Measurements from ENCODE around the gene DNAH14. TPM values are rescaled to one million over a fixed set of nuclear protein-coding genes. Genes with fewer than 3 reads are reported as not detected.
"Not testable (repeated sequence)": the region's sequence is repeated elsewhere in the genome, so short reads cannot be mapped to it uniquely, and the experiment has no call there.

Gene DNAH14
- polyA plus RNA-seq, 4 donors = 1.4 to 12.9 (median 3.9) TPM; not detected in 1

DNA sequence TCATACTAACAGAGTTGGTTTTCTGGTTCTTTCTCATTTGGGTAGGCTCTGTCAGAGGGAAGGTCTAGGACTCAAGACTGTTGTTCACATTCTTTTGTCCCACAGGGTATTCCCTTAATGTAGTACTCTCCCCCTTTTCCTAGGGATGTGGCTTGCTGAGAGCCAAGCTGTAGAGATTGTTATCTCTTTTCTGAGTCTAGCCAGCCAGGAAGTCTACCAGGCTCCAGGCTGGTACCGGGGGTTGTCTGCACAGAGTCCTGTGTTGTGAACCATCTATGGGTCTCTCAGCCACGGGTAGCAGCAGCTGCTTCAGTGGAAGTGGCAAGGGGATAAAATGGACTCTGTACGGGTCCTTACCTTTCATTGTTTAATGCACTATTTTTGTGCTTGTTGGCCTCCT lies 272.0 kb downstream of the DNAH14 start:
- H3K27me3 ChIP-seq (ENCODE audit: control insufficient read depth in 3 of 3, insufficient read depth in 3 of 3, low read length in 3 of 3) = no peaks in the 10 kb centered on the region
- DNase-seq = no peak
- H3K36me3 ChIP-seq (ENCODE audit: control insufficient read depth in 3 of 3, insufficient read depth in 2 of 3, low read depth in 1 of 3, low read length in 3 of 3) = no peaks in the 10 kb centered on the region
- no peak for FAIRE-seq
- H3K4me3 ChIP-seq (ENCODE audit: low read depth in 1 of 3, low read length in 3 of 3) = no peak overlapping the region
- 70 to 85% (median 79%) methylated on average over 3 of the region's 3 CpGs for WGBS, 3 donors
- H3K4me1 ChIP-seq (ENCODE audit: control insufficient read depth in 3 of 3, insufficient read depth in 2 of 3, low read depth in 1 of 3, low read length in 2 of 3) = no peaks in the 10 kb centered on the region
- no peak overlapping the region for H3K27ac ChIP-seq (ENCODE audit: low read depth in 1 of 3, low read length in 2 of 3)
- no peaks in the 10 kb centered on the region for H3K9me3 ChIP-seq (ENCODE audit: control insufficient read depth in 2 of 2, insufficient read depth in 1 of 2, low read depth in 1 of 2, low read length in 1 of 2)

DNA sequence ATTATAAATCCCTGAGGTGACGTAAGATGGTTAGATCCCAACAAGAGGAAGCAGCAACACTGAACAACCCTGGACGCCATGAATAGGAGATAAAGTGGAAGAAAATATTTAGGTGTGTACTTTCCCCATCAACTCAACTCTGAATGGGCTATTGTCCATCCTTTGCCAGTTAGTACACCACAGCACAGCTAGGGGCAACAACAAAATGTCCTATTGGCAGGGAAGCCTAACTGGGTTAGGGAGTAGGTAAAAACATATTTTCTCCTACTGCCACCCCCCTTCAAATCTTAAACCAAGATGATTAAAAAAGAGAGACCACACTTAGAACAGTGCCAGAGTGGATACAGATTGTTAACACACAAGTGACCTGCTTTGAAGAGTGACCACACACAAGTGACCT lies 278.3 kb downstream of the DNAH14 start:
- WGBS, 3 donors = 84 to 94% (median 87%) methylated on average over 2 of the region's 2 CpGs
- DNase-seq = no peak
- H3K4me3 ChIP-seq (ENCODE audit: low read depth in 1 of 3, low read length in 3 of 3) = no peak overlapping the region
- H3K27ac ChIP-seq (ENCODE audit: low read depth in 1 of 3, low read length in 2 of 3) = no peak overlapping the region
- no peaks in the 10 kb centered on the region for H3K27me3 ChIP-seq (ENCODE audit: control insufficient read depth in 3 of 3, insufficient read depth in 3 of 3, low read length in 3 of 3)
- peaks cover 0 to 15% of the 10 kb centered on the region in 2 donors for H3K9me3 ChIP-seq (ENCODE audit: control insufficient read depth in 2 of 2, insufficient read depth in 1 of 2, low read depth in 1 of 2, low read length in 1 of 2)
- no peaks in the 10 kb centered on the region for H3K4me1 ChIP-seq (ENCODE audit: control insufficient read depth in 3 of 3, insufficient read depth in 2 of 3, low read depth in 1 of 3, low read length in 2 of 3)
- FAIRE-seq = no peak
- H3K36me3 ChIP-seq (ENCODE audit: control insufficient read depth in 3 of 3, insufficient read depth in 2 of 3, low read depth in 1 of 3, low read length in 3 of 3) = peaks cover 0 to 2% (median 0%) of the 10 kb centered on the region in 3 donors

DNA sequence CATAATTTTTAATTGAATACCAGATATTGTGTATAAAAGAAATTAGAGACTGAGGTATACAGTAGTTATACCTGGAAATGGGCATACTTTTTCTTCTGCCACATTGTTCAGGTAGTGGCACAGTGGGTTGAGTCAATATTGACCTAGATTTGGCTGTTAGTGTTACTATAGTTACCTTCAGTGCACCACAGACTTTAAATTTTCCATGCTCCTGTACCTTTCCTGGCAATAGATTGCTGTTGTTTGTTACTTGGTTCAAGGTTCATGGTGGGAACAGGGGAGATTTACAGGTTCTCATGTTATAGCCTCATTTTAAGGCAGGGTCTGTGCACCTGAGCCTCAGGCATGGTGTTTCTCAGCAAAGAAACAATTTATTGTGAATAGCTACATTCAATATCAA lies 279.7 kb downstream of the DNAH14 start:
- FAIRE-seq (no peak), DNase-seq (no peak)
- Histone ChIP-seq H3K27me3 (ENCODE audit: control insufficient read depth in 3 of 3, insufficient read depth in 3 of 3, low read length in 3 of 3) (no peaks in the 10 kb centered on the region), H3K4me3 (ENCODE audit: low read depth in 1 of 3, low read length in 3 of 3) (no peak overlapping the region), H3K36me3 (ENCODE audit: control insufficient read depth in 3 of 3, insufficient read depth in 2 of 3, low read depth in 1 of 3, low read length in 3 of 3) (peaks cover 0 to 2% (median 0%) of the 10 kb centered on the region in 3 donors), H3K27ac (ENCODE audit: low read depth in 1 of 3, low read length in 2 of 3) (no peak overlapping the region), H3K4me1 (ENCODE audit: control insufficient read depth in 3 of 3, insufficient read depth in 2 of 3, low read depth in 1 of 3, low read length in 2 of 3) (no peaks in the 10 kb centered on the region), H3K9me3 (ENCODE audit: control insufficient read depth in 2 of 2, insufficient read depth in 1 of 2, low read depth in 1 of 2, low read length in 1 of 2) (peaks cover 0 to 15% of the 10 kb centered on the region in 2 donors)

DNA sequence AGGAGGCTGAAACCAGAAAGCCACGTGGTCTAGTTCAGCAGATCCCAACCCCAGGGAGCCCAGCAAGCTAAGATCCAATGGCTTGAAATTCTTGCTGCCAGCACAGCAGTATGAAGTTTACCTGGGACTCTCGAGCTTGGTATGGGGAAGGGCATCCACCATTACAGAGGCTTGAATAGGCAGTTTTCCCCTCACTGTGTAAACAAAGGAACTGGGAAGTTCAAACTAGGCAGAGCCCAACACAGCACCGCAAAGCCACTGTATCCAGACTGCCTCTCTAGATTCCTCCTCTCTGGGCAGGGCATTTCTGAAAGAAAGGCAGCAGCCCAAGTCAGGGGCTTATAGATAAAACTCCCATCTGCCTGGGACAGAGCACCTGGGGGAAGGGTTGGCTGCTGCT lies 280.7 kb downstream of the DNAH14 start:
- DNase-seq; H3K36me3 ChIP-seq (ENCODE audit: control insufficient read depth in 3 of 3, insufficient read depth in 2 of 3, low read depth in 1 of 3, low read length in 3 of 3); FAIRE-seq; H3K4me3 ChIP-seq (ENCODE audit: low read depth in 1 of 3, low read length in 3 of 3); H3K4me1 ChIP-seq (ENCODE audit: control insufficient read depth in 3 of 3, insufficient read depth in 2 of 3, low read depth in 1 of 3, low read length in 2 of 3); H3K27me3 ChIP-seq (ENCODE audit: control insufficient read depth in 3 of 3, insufficient read depth in 3 of 3, low read length in 3 of 3); H3K27ac ChIP-seq (ENCODE audit: low read depth in 1 of 3, low read length in 2 of 3): not testable (repeated sequence)
- 63 to 75% (median 72%) methylated on average over 3 of the region's 3 CpGs for WGBS, 3 donors
- H3K9me3 ChIP-seq (ENCODE audit: control insufficient read depth in 2 of 2, insufficient read depth in 1 of 2, low read depth in 1 of 2, low read length in 1 of 2) = peaks cover 0 to 15% of the 10 kb centered on the region in 2 donors

DNA sequence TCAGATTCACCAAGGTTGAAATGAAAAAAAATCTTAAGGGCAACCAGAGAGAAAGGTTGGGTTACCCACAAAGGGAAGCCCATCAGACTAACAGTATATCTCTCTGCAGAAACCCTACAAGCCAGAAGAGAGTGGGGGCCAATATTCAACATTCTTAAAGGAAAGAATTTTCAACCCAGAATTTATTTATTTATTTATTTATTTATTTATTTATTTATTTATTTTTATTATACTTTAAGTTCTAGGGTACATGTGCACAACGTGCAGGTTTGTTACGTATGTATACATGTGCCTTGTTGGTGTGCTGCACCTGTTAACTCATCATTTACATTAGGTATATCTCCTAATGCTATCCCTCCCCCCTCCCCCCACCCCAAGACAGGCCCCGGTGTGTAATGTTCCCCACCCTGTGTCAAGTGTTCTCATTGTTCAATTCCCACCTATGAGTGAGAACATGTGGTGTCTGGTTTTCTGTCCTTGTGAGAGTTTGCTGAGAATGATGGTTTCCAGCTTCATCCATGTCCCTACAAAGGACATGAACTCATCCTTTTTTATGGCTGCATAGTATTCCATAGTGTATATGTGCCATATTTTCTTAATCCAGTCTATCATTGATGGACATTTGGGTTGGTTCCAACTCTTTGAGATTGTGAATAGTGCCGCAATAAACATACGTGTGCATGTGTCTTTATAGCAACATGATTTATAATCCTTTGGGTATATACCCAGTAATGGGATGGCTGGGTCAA lies 282.4 kb downstream of the DNAH14 start:
- FAIRE-seq = not testable (repeated sequence)

DNA sequence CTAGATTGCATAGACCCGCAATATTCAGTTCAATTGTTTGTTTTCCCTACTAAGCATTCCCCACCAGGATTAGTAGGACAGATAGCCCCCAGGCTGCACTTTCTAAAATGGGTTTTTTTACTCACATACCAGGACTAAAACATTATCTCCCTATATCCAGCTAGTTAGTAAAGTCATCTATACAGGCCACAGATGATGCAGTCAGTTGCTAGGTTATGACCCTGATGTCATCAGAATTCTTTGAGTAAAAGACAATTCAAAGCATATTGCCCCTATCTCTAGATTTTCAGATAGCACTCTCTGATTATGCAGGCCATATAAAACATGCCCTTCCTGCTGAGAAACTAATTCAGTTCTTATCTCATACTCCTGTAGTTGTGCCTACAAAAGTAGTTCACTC lies 294.8 kb downstream of the DNAH14 start:
- no peak for DNase-seq
- Histone ChIP-seq H3K4me3 (ENCODE audit: low read depth in 1 of 3, low read length in 3 of 3) (no peak overlapping the region), H3K4me1 (ENCODE audit: control insufficient read depth in 3 of 3, insufficient read depth in 2 of 3, low read depth in 1 of 3, low read length in 2 of 3) (no peaks in the 10 kb centered on the region), H3K36me3 (ENCODE audit: control insufficient read depth in 3 of 3, insufficient read depth in 2 of 3, low read depth in 1 of 3, low read length in 3 of 3) (no peaks in the 10 kb centered on the region), H3K27me3 (ENCODE audit: control insufficient read depth in 3 of 3, insufficient read depth in 3 of 3, low read length in 3 of 3) (no peaks in the 10 kb centered on the region), H3K27ac (ENCODE audit: low read depth in 1 of 3, low read length in 2 of 3) (no peak overlapping the region), H3K9me3 (ENCODE audit: control insufficient read depth in 2 of 2, insufficient read depth in 1 of 2, low read depth in 1 of 2, low read length in 1 of 2) (peaks cover 2 to 17% of the 10 kb centered on the region in 2 donors)
- FAIRE-seq = no peak
- WGBS, 3 donors = 83 to 96% (median 89%) methylated on average over 1 of the region's 1 CpG

More for the DNA sequence above, 282.4 kb downstream of the DNAH14 start:
- H3K9me3 ChIP-seq (ENCODE audit: control insufficient read depth in 2 of 2, insufficient read depth in 1 of 2, low read depth in 1 of 2, low read length in 1 of 2) = peaks cover 0 to 15% of the 10 kb centered on the region in 2 donors
- H3K4me1 ChIP-seq (ENCODE audit: control insufficient read depth in 3 of 3, insufficient read depth in 2 of 3, low read depth in 1 of 3, low read length in 2 of 3); H3K27me3 ChIP-seq (ENCODE audit: control insufficient read depth in 3 of 3, insufficient read depth in 3 of 3, low read length in 3 of 3); H3K4me3 ChIP-seq (ENCODE audit: low read depth in 1 of 3, low read length in 3 of 3); H3K27ac ChIP-seq (ENCODE audit: low read depth in 1 of 3, low read length in 2 of 3); DNase-seq; H3K36me3 ChIP-seq (ENCODE audit: control insufficient read depth in 3 of 3, insufficient read depth in 2 of 3, low read depth in 1 of 3, low read length in 3 of 3): not testable (repeated sequence)
- WGBS, 3 donors = 91 to 95% (median 95%) methylated on average over 5 of the region's 5 CpGs

DNA sequence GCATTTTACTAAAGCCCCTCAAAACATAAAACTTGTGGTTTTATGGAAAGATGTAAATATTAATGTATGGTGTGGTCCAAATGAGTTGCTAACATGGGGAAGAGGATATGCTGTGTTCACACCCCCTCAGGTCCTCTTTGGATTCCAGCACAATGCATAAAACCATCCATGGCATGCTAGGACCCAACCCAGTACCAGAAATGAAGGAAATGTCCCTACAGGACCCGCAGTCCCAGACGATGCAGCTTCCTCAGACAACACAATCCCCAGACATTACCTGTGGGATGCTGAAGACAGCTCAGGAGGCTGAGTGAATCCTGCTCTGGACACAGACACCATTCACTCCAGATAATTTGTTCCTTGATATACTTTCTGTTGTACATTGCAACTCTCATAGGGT lies 296.2 kb downstream of the DNAH14 start:
- H3K4me1 ChIP-seq (ENCODE audit: control insufficient read depth in 3 of 3, insufficient read depth in 2 of 3, low read depth in 1 of 3, low read length in 2 of 3) = no peaks in the 10 kb centered on the region
- no peaks in the 10 kb centered on the region for H3K36me3 ChIP-seq (ENCODE audit: control insufficient read depth in 3 of 3, insufficient read depth in 2 of 3, low read depth in 1 of 3, low read length in 3 of 3)
- H3K9me3 ChIP-seq (ENCODE audit: control insufficient read depth in 2 of 2, insufficient read depth in 1 of 2, low read depth in 1 of 2, low read length in 1 of 2) = peaks cover 2 to 17% of the 10 kb centered on the region in 2 donors
- DNase-seq (no peak), FAIRE-seq (no peak)
- H3K27me3 ChIP-seq (ENCODE audit: control insufficient read depth in 3 of 3, insufficient read depth in 3 of 3, low read length in 3 of 3) = no peaks in the 10 kb centered on the region
- no peak overlapping the region for H3K27ac ChIP-seq (ENCODE audit: low read depth in 1 of 3, low read length in 2 of 3)
- H3K4me3 ChIP-seq (ENCODE audit: low read depth in 1 of 3, low read length in 3 of 3) = no peak overlapping the region
- 91 to 100% (median 95%) methylated on average over 2 of the region's 2 CpGs for WGBS, 3 donors

DNA sequence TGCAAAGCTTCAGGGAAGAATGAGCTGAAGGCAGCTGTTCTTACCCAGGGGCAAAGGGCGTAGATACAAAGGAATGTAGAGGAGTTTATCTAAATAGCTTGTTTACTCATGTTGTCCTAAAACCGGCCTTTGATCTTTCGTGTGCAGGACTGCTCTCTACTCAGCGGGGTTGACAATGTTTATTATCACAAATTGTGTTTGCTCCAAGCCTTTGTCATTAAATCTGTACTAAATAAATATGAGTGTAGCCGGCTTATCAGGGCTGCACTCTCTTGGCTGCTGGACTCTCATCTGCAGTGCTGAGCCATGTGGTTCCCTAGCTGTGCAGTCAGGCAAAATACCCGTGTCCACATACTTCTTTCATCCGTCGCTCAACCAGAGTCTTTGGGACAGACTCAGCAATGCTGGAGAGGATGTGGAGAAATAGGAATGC lies 299.4 kb downstream of the DNAH14 start:
- Histone ChIP-seq H3K36me3 (ENCODE audit: control insufficient read depth in 3 of 3, insufficient read depth in 2 of 3, low read depth in 1 of 3, low read length in 3 of 3) (no peaks in the 10 kb centered on the region), H3K4me3 (ENCODE audit: low read depth in 1 of 3, low read length in 3 of 3) (no peak overlapping the region), H3K9me3 (ENCODE audit: control insufficient read depth in 2 of 2, insufficient read depth in 1 of 2, low read depth in 1 of 2, low read length in 1 of 2) (peaks cover 2 to 7% of the 10 kb centered on the region in 2 donors), H3K27me3 (ENCODE audit: control insufficient read depth in 3 of 3, insufficient read depth in 3 of 3, low read length in 3 of 3) (no peaks in the 10 kb centered on the region), H3K4me1 (ENCODE audit: control insufficient read depth in 3 of 3, insufficient read depth in 2 of 3, low read depth in 1 of 3, low read length in 2 of 3) (no peaks in the 10 kb centered on the region), H3K27ac (ENCODE audit: low read depth in 1 of 3, low read length in 2 of 3) (no peak overlapping the region)
- peak in 1 of 2 donors; percentile 79 for DNase-seq
- WGBS, 3 donors = 31 to 65% (median 45%) methylated on average over 8 of the region's 8 CpGs
- no peak for FAIRE-seq

DNA sequence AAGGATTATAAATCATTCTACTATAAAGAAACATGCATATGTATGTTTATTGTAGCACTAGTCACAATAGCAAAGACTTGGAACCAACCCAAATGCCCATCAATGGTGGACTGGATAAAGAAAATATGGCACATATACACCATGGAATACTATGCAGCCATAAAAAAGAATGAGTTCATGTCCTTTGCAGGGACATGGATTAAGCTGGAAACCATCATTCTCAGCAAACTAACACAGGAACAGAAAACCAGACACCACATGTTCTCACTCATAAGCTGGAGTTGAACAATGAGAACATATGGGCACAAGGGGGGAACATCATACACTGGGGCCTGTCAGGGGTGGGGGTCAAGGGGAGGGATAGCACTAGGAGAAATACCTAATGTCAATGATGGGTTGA lies 300.0 kb downstream of the DNAH14 start:
- not testable (repeated sequence) for FAIRE-seq; H3K27ac ChIP-seq (ENCODE audit: low read depth in 1 of 3, low read length in 2 of 3); H3K4me3 ChIP-seq (ENCODE audit: low read depth in 1 of 3, low read length in 3 of 3); DNase-seq; H3K36me3 ChIP-seq (ENCODE audit: control insufficient read depth in 3 of 3, insufficient read depth in 2 of 3, low read depth in 1 of 3, low read length in 3 of 3); H3K9me3 ChIP-seq (ENCODE audit: control insufficient read depth in 2 of 2, insufficient read depth in 1 of 2, low read depth in 1 of 2, low read length in 1 of 2); H3K4me1 ChIP-seq (ENCODE audit: control insufficient read depth in 3 of 3, insufficient read depth in 2 of 3, low read depth in 1 of 3, low read length in 2 of 3); H3K27me3 ChIP-seq (ENCODE audit: control insufficient read depth in 3 of 3, insufficient read depth in 3 of 3, low read length in 3 of 3)

Data from small intestine (tissue), 7 donors.